T1000 (cell line): ENCODE results near the gene MCAT.
A peak's percentile ranks its signal among the peaks of the same experiment; 100 is the strongest.
"Not testable (repeated sequence)": the region's sequence is repeated elsewhere in the genome, so short reads cannot be mapped to it uniquely, and the experiment has no call there.

ENCODE experiments used
- DNase-seq: peaks from one replicate; lab custom pipeline; 2025; ENCODE audit warnings: mixed read lengths; lab: John Stamatoyannopoulos, UW

MCAT gene

DNA sequence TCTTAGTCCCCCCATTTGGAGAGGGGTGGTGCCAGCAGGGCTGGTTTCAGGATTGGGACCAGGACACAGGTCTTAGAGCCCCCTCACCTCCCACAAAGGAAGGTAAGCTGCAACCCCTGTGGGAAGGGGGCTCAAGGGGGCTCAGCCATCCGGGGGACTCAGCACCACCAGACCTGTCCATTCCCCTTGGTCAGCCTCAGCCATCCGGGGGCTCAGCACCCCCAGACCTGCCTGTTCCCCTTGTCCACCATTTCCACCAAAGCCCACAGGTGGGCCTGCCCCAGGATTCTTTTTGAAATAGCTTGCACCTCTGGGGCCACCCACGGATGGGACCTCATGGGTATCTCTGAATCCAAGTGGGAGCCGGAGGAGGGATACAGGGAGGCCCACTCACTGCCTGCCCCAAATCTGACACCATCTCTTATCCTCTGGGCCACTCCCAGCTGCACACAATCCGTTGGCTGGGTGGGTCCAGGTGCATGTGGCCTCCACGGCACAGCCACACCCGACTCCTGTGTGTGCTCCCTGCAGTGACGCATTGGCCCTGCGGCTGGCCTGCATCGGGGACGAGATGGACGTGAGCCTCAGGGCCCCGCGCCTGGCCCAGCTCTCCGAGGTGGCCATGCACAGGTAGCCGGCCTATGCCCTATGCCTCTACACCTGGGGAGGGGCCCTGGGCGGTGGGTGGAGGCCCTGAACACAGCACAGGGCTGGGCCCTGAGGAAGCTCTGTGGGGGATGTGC lies 15.9 kb downstream of the MCAT start:
- DNase-seq = no peak

DNA sequence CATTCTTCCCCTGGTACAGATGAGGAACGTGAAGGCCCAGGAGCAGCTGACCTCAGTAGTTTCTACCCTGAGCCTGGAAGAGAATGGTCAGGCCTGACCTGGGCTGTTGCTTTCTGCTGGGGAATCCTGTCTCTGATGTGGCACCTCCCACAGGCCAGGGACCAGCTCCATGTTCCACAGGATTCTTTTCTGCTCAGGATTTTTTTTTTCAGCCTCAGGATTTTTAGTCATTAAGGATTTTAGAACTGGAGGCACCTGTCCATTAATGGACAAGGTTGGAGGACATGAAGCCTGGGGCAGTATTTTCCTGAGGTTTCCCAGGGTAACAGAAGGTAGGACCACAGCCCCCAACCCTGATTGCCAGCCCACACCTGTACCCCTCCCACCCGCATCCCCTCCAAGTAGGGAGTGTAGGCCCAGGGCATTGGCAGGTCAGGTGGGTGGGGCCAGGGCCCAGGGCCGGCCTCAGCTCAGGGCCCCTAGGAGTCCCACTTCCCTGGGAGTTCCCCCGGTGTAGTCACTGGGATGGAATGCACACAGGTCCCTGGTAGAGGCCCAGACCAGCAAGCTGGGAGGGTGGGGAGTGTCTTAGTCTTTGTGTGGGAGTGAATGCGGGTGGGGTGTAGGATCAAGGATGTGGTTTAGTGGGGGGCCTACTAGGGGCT lies 16.6 kb downstream of the MCAT start:
- peak; percentile 45 for DNase-seq

DNA sequence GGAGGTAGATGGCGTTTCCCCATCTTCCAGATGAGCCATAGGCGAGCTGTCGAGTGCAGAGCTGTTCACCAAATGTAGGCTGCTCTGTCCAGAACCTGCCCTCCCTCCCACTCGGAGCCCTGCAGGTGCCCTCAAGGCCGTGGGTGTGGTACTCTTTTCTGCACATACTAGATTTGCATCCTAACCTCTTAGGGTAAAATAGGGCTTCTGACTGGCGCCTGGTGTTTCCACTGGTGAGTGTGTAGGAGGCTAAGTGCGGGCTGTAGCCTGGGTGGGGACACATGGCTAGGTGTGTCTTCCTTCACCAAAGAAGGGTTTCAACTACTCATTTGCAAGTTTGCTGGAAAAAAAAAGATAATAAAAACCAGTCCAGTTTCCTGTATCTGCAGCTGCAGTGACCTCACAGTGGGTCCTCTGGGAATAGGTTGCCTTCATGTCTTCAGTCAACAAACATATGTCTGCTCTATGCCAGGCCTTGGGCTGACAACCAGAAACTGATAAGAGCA lies 24.2 kb downstream of the MCAT start:
- no peak for DNase-seq

DNA sequence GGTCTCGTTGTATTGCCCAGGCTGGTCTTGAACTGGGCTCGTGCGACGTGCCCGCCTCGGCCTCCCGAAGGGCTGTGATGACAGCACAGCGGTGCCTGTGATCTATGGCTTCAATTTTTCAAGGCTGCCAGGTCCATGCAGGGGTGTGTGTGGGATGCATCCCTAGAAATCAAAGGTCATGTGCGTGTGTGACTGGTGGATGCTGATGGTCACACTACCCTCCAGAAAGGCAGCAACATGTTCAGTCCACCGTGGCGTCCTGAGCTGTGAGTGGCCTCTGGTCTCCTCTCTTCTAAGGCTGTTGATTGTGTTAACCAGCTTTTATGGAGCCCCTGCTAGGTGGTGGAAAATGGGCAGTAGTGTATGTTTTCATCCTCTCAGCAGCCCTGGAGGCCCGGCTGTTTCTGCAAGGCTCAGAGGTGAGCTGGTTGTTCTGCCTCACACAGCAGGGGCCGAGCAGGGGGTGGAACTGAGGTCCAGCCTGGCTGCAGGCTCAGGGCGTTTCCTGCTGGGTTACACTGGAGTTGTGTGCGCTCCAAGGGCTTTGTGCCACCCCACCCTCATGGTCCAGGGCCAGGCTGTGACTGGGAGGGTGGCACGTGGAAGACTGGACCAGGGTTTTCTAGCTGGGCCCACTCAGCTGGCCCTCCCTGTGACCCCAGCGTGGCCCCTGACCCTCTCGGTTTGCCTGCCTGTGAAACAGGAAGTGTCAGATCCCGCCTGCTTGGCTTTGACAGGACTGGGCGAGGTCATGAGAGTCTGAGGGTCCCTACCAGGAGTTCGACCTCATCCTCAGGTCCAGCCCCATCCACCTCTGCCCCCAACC lies 25.0 kb downstream of the MCAT start:
- DNase-seq = no peak

DNA sequence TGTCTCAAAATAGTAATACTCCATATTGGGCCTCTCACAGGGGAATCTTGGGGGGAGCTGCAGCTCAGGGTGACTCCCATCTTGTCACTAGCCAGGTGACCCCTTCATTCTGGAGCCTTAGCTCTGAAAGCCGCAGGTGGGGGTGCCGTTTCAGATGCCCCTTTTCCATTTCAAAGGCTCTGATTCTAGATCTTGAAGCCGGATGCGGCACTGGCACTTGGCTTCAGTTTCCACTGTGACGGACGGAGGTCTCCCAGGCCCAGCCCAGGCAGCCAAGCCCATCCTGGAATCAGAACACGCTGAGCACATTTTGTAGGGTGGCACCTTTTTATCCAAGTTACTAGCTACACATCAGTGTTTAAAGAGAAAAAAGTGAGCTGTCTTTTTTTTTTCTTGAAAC lies 26.3 kb downstream of the MCAT start:
- no peak for DNase-seq

DNA sequence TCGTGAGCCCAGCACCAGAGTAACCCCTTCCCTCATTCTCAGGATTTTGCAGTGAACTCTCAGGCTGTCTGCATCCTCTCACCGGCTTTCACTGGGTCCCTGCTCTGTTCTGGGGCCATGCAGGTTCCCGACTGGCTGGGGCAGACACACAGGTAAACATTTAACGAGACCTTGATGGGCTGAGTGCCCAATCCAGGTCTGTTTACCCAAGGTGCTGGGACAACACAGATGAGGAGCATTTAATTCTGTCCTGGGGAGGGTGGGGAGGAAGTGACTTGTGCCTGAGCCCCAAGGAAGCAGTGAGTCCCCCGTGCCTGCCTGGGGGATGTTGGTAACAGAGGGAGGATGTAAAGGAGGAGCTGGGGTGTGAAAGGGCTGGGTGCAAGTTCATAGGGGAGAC lies 28.2 kb downstream of the MCAT start:
- no peak for DNase-seq

DNA sequence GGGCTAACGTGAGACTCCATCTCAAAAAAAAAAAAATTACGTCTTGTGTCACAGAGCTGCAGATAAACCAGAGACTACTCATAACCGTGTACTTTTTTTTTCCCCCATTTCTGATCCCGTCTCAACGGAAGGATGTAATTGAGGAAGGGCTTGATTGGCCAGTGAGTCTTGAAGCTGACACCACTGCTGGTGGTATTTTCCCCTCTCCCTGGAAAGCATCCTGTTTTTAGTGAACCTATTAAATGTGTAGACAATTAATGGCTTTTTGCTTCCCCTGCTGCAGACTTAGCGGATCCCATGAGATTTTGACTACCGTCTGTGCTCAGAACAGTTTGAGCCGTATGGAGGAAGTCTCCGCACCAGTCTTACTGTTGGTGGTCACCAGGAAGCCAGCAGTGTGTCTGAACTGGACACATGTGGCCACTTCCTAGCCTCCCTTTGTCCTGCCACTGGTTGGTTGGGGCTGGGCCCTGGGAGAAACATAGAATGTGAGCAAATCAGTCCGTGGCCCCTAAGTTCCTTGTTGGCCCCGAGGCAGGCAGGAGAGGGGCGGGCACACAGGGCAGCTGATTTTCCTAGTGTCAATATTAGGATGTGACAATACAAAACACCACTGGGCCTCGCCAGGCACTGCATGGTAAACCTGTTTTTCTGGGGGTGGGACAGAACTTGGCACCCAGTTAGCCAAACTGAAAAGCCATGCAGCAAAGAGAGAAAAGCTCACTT lies 29.5 kb downstream of the MCAT start:
- DNase-seq = no peak

DNA sequence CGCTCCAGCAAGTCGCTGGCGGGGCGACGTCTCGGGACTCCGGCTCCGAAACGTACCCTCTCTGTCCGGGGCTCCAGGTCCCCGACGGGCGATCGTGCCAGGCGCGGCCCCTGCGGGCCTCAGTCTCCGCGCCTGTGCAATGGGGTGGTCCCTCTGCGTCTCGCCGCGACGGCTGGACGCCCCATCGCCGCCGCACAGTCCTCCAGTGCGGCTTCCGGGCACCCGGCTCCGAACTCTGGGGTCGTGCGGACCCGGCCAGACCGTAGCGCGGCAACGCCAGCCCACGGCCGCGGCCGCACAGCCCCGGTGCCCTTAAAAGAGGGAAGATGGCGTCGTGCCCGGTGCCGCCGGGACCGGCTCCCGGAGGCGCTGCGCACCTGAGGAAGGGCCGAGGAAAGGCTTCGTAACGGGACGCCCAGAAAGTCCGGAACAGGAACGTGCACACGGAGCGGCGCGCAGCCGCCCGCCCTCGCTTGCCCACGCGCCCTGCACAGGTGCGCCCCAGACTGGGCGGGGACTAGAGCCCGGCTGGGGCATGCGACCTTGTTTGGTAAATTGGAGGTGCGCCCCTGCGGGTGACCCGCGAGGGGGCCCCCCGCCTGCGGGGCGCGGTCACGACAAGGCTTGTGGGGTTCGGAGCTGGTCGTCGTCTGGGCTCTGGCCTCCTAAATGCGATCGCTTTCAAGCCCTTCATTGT lies 32.1 kb downstream of the MCAT start:
- DNase-seq = no peak

DNA sequence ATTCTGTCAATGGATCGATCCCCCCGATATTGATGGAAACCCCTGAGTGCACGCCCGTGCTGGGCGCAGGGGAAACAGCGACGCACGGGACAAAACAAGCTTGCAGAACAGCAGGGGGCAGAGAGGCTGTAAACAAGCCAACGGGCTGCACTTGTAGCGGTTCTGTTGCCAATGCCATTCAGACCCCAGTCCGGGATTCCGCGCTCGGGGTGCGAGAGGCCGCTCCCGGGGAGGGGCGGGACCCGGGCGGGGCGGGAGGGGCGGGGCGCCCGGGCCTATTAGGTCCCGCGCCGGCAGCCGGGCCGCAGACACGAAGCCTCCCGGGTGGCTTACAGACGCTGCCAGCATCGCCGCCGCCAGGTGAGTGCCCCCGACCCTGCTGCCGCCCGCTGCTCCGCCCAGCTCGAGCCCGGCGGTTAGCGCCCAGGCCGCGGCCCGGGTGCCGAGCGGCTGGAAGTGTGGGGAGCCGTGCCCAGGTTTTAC lies 32.7 kb downstream of the MCAT start, which contains the start of gene BIK:
TSS of gene BIK (plus strand) at position 307 of the 483 bp plus-strand sequence. CDS start 13,273 bp downstream, outside the sequence.
- DNase-seq = peak; percentile 18

DNA sequence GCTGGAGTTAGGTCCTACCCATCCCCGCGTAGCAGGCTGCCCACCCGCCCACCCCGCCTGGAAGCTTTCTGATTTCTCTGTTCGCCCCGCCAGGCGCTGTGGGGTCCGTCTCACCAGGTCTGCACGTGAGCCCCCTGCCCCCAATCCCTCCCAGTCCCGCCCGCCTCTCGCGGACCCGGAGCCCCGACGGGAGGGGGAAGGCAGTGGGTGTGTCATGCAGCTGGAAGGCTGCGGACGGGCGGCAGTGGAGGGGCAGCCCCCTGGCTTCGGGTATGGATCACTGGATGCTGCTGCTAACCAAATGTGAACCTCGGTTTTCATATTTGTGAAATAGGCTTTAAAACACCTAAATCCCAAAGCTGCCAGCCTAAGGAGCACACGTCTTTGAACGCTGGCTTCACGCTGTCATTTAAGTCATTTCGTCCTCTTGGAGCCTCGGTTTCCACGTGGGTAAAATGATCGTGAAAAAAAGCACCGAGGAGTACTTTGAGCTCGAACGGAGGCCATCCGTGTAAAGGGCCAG lies 33.2 kb downstream of the MCAT start:
- DNase-seq = peak; percentile 72

DNA sequence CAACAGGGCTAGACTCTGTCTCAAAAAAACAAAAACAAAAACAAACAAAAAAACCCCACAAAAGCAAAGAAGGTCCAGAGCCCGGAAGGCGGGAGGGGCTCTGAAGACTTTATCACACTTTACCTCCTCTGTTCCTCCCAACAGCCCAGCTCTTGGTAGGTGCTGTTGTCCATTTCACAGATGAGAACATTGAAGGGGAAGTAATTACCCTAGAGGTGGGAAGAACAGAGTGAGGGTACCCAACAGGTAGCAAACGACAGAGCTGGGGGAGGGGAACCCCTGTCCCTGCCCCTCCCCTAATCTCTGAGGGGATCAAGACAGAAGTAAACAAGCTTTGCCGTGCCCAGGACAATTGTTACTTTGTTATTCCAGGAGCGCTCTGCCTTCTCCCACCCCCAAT lies 33.7 kb downstream of the MCAT start:
- DNase-seq = no peak

DNA sequence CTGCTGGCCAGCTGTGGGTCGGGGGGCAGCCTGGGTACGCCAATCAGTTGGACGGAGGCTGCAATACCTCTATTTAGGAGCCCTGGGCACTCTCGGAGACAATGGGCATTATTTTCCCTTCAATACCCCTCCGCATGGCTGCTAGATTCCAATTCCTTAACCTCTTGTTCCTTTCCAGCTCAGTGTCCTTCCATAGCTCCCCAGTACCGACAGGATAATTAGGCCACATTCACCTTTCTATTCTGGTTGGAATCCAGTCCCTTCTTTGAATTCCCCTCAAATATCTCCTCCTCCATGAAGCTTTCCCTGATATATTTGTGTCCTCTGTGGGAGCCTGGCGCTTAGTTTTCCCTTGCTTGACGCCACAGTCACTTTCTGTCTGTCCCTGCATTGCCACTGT lies 36.9 kb downstream of the MCAT start:
- no peak for DNase-seq

DNA sequence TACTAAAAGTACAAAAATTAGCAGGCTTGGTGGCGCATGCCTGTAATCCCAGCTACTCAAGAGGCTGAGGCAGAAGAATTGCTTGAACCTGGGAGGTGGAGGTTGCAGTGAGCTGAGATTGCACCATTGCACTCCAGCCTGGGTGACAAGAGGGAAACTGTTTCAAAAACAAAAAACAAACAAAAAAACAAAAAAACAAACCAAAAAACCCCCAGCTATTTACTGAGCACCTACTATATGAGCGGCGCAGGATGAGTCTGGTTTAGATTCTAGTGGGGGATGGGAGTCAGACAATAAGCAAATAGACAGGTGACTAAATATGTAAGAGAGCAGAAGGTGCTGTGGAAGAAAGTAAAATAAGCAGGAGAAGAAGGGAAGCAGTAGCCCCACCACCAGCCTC lies 38.2 kb downstream of the MCAT start:
- DNase-seq = not testable (repeated sequence)

DNA sequence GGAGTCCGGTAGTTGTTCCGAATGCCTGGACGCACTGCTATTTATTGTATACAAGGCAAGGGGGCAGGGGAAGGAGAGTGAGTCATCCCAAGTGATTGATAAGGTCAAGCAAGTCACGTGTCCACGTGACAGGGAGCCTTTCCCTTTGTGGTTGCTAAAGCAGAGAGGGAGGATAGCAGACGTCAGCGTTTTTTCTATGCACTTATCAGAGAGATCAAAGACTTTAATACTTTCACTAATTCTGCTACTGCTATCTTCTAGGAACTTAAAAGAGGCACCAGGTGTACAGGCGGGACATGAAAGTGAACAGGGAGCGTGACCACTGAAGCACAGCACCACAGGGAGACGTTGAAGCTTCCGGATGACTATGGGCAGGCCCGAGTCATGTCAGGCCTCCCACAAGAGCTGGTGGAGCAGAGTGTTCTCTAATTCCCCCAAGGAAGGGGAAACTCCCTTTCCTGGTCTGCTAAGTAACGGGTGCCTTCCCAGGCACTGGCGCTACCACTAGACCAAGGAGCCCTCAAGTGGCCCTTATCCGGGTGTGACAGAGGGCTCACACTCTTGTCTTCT lies 39.1 kb downstream of the MCAT start:
- peak; percentile 5 for DNase-seq

DNA sequence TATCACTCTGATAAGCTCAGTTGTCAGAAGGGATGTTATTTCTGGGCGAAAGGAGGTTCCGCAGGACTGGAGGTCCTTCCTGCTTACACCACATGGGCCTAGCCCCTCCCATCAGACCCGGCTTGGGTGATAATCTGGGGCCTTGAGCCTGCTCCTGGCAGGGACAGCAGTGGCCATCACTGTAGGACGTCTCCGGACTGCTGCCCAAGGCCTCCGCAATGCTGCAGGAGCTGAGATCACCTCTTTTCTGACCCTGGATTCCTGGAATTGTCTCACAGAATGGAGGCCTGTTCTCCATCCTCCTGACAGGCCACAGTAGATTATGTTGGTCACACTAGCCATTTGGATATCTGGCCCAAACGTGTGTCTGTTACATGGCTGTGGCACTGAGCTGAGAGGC lies 41.9 kb downstream of the MCAT start:
- DNase-seq = no peak

DNA sequence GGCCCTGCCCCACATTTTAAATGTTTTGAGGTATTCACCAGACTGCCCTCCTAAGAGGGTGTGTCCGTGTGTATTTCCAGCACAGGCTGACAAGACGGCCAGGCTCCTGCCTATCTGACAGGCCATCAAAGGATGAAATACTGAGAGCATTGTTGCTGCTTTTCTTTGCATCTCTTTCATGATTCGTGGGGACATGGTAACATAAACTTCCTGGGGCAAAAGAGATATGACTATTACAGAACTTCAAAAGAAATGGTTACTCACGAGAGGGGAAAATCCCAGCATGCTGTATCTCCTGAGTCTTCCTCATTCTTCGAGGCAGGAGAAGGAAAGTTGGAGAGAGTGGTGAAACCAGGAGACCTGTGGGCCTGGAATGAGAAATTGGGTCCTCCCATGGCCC lies 43.0 kb downstream of the MCAT start:
- no peak for DNase-seq

DNA sequence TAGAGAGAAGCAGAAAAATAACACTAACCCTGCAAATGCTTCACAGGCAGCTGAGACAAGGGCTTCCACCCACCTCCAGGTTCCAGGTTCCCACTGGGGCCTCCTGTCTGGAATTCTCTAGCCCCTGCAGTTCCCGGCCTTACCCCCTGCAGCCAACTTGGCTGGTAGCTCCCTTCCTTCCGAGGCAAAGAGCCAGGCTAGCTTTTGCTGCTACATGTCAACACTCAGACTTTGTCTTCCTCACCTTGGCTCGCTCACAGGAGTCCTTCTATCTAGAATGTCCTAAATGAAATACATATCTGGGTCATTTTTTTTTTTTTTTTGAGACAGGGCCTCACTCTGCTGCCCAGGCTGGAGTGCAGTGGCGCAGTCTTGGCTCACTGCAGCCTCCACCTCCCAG lies 44.1 kb downstream of the MCAT start:
- no peak for DNase-seq

DNA sequence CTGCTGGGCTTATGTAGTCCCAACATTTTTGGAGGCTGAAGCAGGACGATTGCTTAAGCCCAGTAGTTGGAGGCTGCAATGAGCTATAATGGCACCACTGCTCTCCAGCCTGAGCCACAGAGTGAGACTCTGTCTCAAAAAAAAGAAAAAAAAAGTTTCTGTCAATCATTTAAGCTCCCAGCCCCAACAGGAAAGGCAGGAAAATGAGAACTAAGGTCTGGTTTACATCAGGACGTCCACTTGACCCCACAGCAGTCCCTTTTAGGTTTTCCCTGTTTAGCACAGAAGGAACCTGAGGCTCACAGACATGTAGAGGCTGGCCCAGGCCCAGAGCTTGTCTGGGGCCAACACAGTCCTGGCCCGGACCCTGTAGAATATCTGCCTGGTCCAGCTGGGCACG lies 44.8 kb downstream of the MCAT start:
- no peak for DNase-seq

DNA sequence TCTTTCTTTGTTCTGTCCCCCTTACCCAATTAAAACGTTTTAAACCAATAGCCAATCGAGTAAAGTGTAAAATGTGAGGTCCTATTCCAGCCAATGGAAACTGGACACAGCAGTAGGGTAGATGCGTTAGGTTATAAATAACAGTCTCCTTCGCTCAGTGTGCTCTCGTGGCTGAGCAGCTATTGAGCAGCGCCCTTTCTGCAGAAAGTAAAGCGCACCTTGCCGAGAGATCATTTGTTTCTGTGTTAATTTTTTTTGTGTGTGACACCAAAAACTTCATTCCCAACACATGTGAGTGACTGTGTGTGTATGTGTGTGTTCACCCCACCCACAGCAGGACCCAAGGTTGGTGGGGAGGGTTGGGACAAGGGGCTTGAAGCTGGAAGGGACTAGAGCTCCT lies 46.8 kb downstream of the MCAT start:
- DNase-seq = no peak

DNA sequence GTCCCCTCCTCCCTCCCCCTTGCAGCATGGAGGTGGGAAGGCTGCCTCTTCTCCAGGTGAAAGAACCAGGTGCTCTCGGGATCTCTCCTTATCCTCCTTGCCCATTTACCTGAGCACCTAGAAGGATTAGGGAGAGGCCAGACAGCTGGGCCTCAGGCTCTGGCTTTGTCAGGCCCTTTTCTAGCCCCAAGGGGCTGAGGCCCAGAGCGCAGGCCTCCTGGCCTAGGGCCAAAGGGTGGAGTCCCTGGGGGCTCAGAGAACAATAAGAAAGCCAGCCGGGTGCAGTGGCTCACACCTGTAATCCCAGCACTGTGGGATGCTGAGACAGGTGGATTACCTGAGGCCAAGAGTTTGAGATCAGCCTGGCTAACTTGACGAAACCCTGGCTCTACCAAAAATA lies 48.6 kb downstream of the MCAT start:
- no peak for DNase-seq

DNA sequence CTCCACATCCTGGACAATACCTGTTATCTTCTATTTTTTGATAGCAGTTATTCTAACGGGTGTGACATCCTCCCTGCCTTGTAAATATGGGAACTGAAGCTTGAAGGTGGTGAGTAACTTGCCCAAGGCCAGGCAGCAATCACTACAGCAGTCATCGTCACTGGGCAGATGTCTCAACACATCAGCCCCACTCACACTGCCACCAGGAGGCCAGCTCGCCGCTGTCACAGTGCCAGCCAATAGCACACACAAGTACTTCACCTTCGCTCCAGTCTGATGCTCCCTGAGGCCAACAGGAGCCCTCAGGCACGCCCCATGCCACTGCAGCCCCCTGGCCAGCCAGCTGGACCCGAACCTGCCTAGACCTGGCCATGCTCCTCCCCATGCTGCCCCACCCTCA lies 49.1 kb downstream of the MCAT start:
- peak; percentile 68 for DNase-seq
